EH (cell line): Measurements from ENCODE around the gene PHACTR1.

Source experiments
- DNase-seq: peaks from one replicate; pipeline ENCODE4 v3.0.0-alpha.2; 2015; ENCODE audit warnings: low read depth

The PHACTR1 gene

DNA sequence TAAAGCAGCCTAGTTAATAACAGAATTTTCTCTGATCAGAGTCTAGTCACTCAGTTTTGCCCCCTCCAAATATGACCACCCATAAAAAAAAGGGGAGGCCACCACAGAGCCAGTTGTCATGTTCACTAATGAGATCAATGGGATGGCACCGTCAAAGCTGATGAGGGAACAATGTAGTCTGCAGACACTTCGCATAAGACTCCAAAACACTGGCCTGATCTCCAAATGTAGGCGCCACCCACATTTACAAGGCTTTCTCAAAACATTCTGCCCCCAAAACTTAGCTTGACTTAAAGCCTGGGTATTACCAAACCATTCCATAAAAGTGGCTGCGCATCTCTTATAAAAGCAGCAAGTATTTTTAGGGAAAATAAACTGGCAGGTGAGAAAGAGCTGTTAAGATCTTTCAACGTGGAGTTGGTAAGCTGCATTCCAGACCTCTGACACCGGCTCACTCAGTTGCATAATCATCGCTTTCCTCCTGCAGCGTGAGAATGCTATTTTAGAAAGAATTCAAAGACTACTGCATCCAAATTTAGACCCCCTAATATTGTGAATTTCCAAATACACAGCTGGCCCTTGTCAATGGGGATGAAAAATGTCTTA, 552.4 kb downstream of the PHACTR1 start:
- DNase-seq = peak; percentile 91

DNA sequence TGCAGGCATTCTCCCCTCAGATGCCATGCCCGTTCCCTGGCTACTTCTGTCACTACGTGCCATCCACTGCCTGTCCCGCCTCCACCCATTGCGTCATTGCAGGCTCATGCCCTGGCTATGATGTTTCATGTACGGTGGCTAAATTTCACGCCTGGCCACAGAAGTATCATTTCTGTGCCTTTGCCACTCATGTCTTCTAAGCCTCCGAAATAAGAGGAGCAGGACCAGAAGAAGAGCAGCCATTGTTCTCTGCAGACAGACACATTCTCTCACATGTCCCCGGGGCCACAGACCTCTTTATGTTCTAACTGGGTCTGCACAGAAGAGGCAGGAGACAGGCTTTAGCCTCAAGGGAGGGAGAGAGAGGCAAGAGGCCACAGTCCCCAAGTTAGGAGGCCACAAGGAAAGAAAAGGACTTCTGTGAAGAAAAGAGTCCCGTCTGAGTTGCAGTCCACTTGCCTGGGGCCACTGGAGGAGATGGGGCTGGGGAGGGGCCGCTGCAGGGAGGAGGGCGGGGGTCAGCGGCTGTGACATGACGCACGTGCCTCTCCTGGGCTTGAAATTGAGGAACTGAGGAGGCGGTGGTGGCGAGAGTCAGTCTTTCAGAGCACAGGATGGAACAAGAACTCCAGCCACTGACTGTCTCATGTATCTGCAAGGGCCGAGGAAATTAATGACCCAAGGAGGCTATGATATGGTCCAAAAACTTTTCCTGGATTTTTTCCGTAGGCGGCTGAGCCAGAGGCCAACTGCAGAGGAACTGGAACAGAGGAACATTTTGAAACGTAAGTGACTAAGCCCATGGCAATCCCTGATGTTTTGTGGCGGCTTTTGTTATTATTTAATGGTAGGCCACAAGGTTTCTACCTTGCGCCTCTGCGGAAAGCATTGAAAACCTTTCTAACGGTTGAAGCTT, 555.8 kb downstream of the PHACTR1 start:
- peak; percentile 6 for DNase-seq

DNA sequence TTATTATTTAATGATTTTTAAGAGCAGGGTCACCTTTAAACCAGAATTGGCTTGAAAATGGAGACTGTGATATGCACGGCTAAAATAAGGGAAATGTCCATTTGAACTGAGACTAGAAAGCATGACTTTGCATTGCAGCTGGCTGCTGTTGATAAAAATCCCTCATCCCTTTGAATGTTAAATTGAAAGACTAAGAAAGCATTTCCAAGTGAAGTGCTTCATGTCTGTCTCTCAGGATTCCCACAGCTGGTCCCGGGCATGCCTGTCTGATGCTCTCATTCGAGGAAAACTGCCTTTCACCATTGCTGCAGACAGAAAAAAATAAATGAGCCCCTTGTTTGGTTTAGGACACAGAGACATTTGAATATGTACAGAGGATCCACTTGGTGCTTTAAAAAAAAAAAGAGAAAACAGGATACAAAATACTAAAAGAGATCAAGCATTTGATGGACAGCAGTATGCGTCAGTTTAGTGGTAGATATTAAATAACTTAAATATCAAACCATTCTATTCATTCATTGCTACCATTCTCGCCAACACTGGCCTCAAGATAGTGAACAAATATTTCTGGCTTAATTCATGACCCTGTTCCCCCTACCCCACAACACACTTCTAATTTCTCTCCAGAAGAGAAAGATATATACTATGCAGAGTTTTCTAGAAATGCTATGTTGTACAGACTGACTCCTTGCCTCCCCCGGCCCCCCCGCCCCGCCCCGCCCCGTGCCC, 556.8 kb downstream of the PHACTR1 start:
- peak; percentile 17 for DNase-seq

DNA sequence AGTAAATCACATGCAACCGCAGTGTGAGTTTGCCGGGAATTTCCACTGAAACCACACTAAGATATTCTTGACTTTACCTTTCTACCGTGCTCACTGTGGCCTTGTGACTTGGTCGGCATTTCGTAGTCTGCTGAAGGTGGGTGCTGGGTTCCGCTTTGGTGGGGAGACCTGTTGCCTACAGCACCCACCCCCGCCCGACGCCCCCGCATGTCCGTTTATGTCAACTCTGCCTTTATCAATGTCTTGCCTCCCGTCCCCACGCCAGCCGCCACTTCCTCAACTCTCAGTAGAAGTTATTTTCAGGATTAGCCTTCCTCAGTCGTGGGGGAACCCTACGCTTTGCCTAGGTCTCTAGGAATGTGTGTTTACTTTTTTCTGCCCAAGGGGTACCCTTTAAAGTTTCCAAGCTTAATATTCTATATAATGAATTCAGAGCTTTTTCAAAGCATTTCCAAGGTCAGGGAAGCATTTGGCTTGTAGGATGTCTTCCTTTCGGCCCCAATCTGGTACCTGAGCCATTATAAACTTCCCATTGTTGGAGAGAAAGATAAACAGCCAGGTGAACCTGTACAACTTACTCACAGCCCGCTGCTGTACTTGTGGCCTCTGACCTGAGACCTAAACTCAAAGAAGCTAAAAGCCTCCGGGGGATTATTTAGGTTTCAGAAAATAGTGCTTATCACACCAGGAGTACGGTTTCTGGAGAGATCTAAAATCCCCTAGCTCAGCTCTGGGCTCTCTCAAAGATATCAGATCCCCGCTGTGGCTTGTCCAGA, 557.6 kb downstream of the PHACTR1 start:
- no peak for DNase-seq

DNA sequence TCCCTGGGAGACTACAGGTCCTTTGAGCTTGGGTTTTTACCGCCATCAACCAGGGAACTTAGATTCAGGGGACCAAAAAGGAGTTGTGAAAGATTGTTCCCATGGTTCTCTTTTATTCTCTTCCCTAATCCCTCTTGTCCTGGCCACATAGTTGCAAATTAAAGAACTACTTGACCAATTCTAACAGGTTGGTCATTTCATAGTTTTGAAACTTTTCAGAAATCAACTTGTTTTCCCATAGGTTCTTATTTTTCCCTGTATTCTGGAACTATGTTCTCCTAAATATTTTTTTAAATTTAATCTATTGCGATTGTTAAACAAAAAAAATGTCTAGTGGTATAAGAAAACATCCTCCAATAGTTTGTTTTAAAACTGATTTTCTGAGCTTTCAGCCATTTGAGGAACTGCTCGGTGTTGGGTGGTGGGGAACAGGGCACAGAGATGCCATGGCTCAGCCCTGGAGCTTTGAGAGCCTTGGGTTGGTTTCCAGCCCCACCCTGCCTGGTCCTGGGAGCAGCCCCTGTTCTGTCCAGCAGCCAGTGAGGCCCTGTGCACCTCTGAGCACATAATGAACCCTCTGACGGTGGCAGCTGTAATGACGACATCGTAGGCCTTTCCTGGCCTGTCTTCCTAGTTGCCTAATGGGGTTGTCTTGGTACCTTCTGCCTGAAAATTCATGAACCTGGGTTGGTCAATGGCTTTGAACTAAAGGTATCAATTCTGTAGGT, 558.3 kb downstream of the PHACTR1 start:
- DNase-seq = no peak

DNA sequence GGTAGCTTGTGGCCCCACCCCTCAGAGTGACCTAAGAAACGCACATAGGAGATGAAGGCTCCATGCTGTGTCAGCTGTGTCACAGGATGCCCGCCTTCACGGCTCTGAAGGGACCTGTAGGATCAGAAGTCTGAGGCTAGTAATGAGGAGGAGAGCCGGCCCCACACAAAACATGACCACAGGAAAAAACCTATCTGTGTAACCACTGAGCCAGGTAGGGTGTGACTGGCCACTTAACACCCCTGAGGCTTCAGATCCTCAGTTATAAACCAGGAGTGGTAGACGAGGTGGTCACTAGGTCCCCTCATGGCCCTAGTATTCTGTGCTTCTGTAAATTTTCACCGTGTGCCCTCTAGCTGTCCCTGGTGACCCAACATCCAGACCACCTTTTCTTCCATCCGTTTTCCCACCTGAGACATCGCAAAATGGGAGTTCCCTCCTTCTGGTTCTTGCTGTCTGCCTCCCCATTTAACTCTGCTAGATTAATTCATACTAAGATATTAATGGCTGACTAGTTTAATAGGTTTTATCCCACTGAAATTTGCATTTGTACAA, 558.9 kb downstream of the PHACTR1 start:
- DNase-seq = no peak

DNA sequence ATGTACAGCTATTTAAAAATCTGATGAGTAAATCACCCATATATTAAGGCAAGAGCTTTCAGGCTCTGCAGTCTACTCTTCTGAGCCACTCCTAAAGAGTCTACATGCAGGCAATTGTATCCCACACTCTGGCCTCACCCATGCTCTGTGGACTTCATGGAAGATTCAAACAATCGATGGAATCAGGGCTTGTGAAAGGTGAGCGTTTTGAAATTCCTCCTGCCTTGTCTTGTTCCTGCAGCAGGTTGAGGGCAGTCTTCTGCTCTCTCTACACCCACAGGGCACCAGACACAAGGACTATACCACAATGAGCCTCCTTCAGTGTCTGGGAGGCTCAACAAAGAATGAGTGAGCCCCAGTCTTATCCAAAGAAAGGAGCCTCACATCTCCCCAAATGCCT, 560.7 kb downstream of the PHACTR1 start:
- no peak for DNase-seq

DNA sequence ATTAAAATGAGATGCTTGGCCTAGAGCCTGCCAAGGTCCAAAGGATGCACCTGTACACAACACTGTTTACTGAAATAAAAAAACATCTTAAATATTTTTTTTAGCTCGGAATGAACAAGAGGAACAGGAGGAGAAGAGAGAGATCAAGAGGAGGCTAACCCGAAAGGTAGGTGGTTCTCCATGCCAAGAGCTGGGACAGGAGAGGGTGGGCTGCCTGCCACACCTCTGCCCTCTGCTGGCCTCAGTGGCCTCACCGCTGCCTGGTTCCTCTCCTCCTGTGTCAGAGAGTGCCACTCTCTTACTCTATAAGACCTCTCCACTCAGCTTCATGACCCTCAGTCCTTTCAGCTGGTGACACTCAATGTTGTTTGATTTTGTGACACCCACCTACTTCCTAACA, 561.6 kb downstream of the PHACTR1 start:
- DNase-seq = no peak

DNA sequence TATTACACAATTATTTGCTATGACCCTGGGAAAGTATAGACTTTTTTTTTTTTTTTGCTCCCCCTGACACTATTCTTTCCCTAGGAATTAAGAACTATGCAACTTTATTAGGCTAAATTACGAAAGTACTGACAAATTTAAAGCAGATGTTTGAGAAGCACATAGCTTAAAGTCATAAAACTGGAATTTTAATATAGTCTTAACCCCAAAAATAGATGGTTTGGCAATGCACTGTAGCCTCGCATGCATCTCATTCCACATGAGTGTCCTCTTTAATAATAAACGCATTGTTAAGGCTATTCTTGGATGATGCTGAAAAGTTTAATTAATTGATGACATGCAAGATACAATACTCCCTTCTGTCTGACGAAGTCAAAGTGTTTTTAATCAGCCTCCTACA, 562.4 kb downstream of the PHACTR1 start:
- DNase-seq = peak; percentile 98

DNA sequence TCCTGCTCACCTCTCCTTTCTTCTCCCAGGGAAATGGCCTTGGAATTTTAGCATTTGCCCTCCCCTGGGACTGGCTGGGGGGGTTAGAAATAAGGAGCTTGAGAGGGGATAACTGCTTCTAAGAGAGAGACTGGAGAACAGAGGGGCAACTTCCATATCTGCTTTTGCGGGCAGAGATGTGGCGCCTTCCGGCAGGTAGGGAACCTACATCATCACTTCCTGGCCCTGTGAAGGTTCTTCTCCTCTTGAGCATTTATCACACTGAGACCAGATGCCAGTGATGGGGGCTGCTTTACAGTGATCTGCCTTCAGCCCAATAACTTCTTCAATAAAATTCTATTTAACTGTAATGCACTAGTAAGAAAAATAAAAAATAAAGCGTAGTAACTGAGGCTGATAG, 563.7 kb downstream of the PHACTR1 start:
- DNase-seq = no peak

DNA sequence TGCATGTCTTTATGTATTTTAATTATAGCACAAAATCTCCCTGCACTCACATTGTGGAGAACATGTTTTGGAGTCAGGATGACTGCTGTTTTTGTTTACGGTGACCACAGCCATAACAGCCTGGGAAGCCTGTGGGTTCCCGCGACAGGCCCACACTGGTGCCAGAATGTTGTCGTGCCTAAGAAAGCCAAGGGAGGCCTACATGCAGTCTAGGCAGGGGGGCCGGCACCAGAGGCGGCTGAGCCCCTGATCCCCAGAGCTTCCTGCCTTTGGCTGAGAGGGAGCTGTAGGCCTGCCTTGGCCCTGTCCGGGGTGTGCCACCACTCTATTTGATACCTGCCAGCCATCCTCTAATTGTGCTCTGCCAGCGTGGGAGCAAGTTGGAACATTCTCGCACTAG, 565.1 kb downstream of the PHACTR1 start:
- DNase-seq = peak; percentile 64

DNA sequence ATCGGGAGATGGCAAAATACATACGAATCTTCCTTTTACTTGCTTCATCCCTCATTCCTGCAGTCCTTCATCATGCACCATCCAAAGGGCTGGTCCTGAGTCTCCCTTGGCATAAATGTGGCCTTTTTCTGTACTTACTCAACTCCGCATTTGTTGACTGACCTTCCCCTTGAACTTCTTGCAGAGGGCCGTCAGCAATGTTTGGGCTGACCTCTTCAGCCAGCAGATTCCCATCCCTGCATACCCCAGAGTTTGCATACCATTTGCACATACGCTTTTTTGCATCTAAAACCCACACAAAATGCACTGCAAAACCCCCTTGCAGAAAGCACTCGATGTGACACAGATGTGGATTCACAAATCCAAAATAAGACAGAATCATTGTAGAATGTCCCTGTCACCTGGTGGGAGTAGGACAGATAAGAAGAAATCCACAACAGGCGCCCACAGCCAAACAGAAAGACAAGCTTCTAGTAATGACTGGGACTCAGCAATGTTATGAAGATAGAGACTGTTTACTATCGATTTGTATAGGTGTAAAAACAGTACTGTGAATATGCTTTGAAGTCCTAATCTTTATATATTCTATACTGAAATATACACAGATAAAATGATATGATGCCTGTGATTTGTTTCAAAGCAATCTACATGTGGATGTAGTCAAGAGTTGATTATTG, 566.0 kb downstream of the PHACTR1 start:
- no peak for DNase-seq

DNA sequence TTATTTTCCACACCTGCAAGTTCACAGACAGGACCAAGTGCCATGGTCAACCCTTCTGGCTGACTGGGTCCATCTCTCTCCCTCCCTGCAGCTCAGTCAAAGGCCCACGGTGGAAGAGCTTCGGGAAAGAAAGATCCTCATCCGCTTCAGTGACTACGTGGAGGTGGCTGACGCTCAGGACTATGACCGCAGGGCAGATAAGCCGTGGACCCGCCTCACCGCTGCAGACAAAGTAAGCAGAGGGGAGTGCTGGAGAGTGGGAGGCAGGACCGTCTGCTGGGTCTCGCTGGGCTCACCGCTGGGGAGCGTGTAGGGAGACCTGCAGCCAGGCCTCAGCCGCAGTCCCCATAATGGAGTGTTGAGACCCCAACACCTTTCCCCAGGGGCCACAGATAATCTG, 566.8 kb downstream of the PHACTR1 start:
- DNase-seq = no peak

DNA sequence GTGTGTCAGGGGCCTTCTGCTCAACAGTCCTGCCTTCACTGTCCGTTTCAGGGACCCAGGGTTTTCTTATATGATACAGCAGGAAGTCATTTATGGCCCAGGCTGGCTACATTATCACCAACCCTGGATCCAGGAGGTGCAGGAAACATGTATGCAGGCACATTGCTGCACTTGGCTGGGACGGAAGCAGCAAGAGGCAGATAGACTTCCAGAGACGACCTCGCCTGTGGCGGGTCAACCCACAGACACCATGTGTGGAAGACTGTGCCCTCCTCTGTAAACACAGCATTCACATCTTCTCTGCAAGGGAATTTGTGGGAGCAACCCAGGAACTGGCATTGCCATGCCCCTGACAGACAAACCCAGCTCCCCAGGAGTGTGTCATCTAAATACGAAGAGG, 568.1 kb downstream of the PHACTR1 start:
- DNase-seq = peak; percentile 23

DNA sequence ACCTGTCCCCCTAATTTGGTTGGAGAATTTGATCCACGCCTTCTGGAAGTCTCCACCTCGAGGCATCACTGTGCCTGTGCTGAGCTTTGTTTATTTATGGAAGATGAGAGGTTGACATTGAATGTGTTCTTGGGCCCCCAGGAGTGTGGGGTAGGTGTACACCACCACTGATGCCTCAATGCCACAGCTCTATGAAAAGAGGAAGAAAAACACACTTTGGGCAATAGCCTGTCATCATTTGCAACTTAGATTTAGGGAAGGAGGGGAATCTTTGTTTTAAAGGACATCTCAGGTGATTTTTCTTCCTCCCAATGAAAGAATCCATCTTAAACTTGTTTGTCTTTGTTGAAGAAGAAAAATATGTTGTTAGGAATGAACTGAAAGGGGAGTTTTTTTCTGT, 569.1 kb downstream of the PHACTR1 start:
- no peak for DNase-seq

DNA sequence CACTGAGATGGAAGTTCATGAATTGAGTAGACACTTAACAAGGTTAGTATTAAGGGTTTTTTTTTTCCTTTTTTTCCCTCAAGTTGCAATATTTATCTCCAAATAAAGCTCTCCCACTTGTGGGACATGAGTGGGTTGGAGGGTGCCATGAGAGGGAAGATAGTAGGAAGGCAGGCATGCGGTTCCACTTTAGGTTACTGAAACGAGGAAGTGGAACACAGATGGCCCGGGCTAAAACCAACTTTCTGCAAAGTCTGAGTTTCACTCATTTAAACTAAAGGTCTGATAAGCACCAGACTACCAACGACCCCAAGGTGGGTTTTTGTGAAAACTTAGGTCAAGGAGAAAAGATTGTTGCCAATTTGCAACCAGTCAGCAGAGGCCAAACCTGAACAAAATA, 569.6 kb downstream of the PHACTR1 start:
- DNase-seq = no peak

DNA sequence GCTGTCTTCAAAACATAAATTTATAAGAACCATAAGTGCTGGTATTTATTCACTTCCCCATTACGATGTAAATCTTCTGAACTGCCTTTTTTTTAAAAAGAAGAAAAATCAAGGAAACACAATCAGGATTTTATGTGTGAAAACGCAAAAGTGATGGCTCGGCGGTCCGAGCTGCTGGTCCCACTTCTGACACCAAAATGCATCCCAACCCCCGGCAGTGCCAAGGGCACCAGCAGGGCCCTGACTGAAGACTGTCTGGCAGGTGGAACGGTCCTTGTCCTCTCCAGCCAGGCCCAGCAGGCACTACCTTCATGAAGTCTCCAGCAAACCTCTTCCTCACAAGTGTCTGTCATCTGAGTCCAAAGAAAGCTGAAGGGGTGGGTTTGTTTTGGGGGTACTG, 570.5 kb downstream of the PHACTR1 start:
- DNase-seq = no peak

DNA sequence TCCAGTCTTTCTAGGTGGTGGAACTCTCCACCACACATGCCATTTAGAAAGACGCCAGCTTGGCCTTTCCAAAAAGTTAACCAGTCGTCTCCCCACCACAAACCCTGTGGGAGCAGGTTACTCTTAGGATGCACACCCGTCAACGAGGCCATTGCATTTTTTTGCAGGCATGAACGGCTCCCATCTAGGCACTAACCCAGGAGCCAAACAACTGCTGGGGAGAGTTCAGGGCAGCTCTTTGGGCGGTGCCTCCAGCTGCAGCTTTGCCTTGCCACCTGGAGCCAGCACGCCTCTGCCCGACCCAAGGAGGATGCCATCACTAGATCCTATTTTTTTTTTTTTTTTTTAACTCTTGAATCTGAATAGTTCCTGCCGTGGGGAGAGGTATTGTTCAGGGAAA, 571.9 kb downstream of the PHACTR1 start:
- DNase-seq = no peak

DNA sequence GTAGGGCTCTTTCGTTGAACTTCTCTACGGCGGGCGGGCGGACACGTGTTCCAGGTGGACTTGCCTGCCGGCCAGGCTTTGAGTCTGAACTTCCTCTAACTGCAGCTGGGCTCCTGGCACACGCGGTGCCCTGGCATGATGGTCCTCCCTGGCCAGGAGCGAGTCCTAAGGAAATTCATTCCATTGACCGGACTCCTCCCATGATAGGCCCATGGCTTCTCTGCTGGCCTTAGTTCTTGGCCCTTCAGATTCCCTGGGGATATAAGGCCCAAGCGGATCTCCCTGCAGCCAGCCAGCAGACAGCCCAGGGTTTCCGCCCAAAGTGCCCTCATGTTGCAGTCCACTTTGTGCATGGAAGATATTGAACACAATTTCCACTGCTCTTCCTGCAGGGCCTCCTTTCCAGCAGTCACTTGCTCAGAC, 572.4 kb downstream of the PHACTR1 start:
- no peak for DNase-seq

DNA sequence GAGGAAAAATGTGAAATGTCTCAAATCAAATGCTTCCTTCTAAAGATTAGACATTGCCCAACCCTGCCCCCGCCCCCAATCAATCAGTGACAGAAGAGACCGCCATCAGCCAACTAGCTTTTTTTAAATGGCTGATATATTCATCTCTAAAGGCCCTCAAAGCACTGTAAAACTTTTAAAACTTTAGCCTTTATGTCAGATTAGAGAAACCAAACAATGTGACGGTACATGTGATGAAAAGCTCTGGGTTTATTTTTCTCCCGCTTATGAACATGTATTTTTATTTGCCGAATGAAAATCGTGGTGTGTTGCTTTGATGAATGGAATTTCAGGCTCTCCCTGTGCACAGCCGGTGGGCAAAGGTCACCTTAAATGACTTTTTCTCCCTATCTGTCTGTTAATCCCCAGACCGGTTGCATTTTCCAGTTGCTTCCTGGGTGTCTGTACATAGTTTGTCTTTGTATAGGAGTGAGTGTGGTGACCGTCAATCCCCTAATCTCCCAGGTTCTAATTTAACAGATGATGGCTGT, 573.3 kb downstream of the PHACTR1 start:
- DNase-seq = no peak
